PC-9 (cell line): ENCODE measurements around the gene DLGAP3. TPM values are rescaled to one million over a fixed set of nuclear protein-coding genes. Genes with fewer than 3 reads are reported as not detected.
A peak's percentile ranks its signal among the peaks of the same experiment; 100 is the strongest.

ENCODE experiments used
- BruUV-seq: library from RNA; stranded (reverse); fragments of 400-500 nt; replicated peaks from 2 replicates; lab custom pipeline; 2021; lab: Mats Ljungman, UMichigan
- CTCF ChIA-PET: fragments of 300-600 bp; sonication (Branson Sonifier 250); formaldehyde crosslinking; loops from one replicate; lab custom pipeline; 2022; ENCODE audit warnings: antibody characterized with exemption; lab: Charles Lee
- POLR2A ChIA-PET: fragments of 300-600 bp; sonication (Branson Sonifier 250); formaldehyde crosslinking; loops from one replicate; lab custom pipeline; 2022; ENCODE audit warnings: antibody characterized with exemption; ENCODE audit not compliant: unreplicated experiment; lab: Charles Lee
- DNase-seq, 2 experiments: peaks; one replicate each; pipeline versions ENCODE4 v3.0.0 to v3.0.0-alpha.2; 2015 to 2022; ENCODE audit warnings: mixed read lengths in 1 of 2
- H2AFZ ChIP-seq: fragments of 200-600 bp; sonication (generic); 2 replicates; pipeline ENCODE4 v1.8.1; 2017; ENCODE audit warnings: antibody characterized with exemption
- H3F3A ChIP-seq: fragments of 200-600 bp; sonication (generic); 2 replicates; pipeline ENCODE4 v1.8.1; 2017; ENCODE audit warnings: antibody characterized with exemption, mild to moderate bottlenecking, low read depth; ENCODE audit not compliant: insufficient read depth
- H3K27ac ChIP-seq: fragments of 200-600 bp; sonication (generic); 2 replicates; pipeline ENCODE4 v1.6.1; 2016; ENCODE audit warnings: mixed run types
- H3K27me3 ChIP-seq: fragments of 200-600 bp; sonication (generic); 2 replicates; pipeline ENCODE4 v1.6.1; 2016; ENCODE audit warnings: low read depth, mixed run types; ENCODE audit not compliant: insufficient read depth
- H3K36me3 ChIP-seq: fragments of 200-600 bp; sonication (generic); 2 replicates; pipeline ENCODE4 v1.6.1; 2016; ENCODE audit warnings: low read depth, mixed run types
- H3K4me1 ChIP-seq: fragments of 200-600 bp; sonication (generic); replicated peaks from 2 replicates; pipeline ENCODE4 v1.6.1; 2016; ENCODE audit warnings: mixed run types; ENCODE audit not compliant: insufficient read depth
- H3K4me2 ChIP-seq: fragments of 200-600 bp; sonication (generic); 2 replicates; pipeline ENCODE4 v1.6.1; 2017; ENCODE audit warnings: mixed run types
- H3K4me3 ChIP-seq: fragments of 200-600 bp; sonication (generic); 2 replicates; pipeline ENCODE4 v1.6.1; 2016; ENCODE audit warnings: mixed run types
- H3K79me2 ChIP-seq: fragments of 200-600 bp; sonication (generic); 2 replicates; pipeline ENCODE4 v1.6.1; 2017; ENCODE audit warnings: low read depth, mixed run types
- H3K9me2 ChIP-seq: fragments of 200-600 bp; sonication (generic); 2 replicates; pipeline ENCODE4 v1.8.1; 2017; ENCODE audit warnings: mild to moderate bottlenecking; ENCODE audit not compliant: insufficient read depth
- H3K9me3 ChIP-seq: fragments of 200-600 bp; sonication (generic); 2 replicates; pipeline ENCODE4 v1.8.1; 2016; ENCODE audit warnings: low read depth; ENCODE audit not compliant: insufficient read depth
- H4K20me1 ChIP-seq: fragments of 200-600 bp; sonication (generic); 2 replicates; pipeline ENCODE4 v1.8.1; 2017; ENCODE audit not compliant: insufficient read depth
- CTCF ChIP-seq: fragments of 200-600 bp; sonication (generic); conservative IDR thresholded peaks from 2 replicates; pipeline ENCODE4 v1.6.1; 2017; ENCODE audit warnings: mixed run types, antibody characterized with exemption, mild to moderate bottlenecking, moderate library complexity
- EZH2 ChIP-seq: fragments of 200-600 bp; sonication (generic); IDR thresholded peaks from 2 replicates; pipeline ENCODE4 v1.8.0; 2017; ENCODE audit warnings: antibody characterized with exemption, low read depth
- intact Hi-C: fragments of 100-400 bp; cut with micrococcal nuclease; formaldehyde crosslinking; loops from one replicate; pipeline ENCODE4 v1.10.0; 2022; ENCODE audit not compliant: unreplicated experiment
- total RNA-seq: library from RNA; stranded (reverse); gene quantifications from 2 replicates; pipeline ENCODE4 v1.2.3, GENCODE V29; 2021

Gene DLGAP3
- total RNA-seq, 1 experiment from 2014 or later = not detected

- no peak for DNase-seq
- no peaks in the 10 kb centered on the region for H4K20me1 ChIP-seq
- no peaks in the 10 kb centered on the region for H3K9me3 ChIP-seq
- H3K4me3 ChIP-seq = no peak overlapping the region
- no peaks in the 10 kb centered on the region for H3K9me2 ChIP-seq
- TF ChIP-seq EZH2 (no peak), CTCF (no peak)
- no peak overlapping the region for H3K4me2 ChIP-seq
- intact Hi-C loops = no loop called here
- no peaks in the 10 kb centered on the region for H3K36me3 ChIP-seq
- H3F3A ChIP-seq = no peaks in the 10 kb centered on the region
- H3K4me1 ChIP-seq = no peaks in the 10 kb centered on the region
- BruUV-seq = no TSS peak
- no peaks in the 10 kb centered on the region for H3K27me3 ChIP-seq
- CTCF ChIA-PET = no interaction called here
- no peaks in the 10 kb centered on the region for H3K79me2 ChIP-seq
- POLR2A ChIA-PET = no interaction called here
- H2AFZ ChIP-seq = no peak overlapping the region
- no peak overlapping the region for H3K27ac ChIP-seq
Measured at GRCh38 chr1:34828611-34829010, 100.8 kb downstream of the DLGAP3 start.

- no TSS peak for BruUV-seq
- CTCF ChIA-PET = no interaction called here
- POLR2A ChIA-PET = no interaction called here
Measured at GRCh38 chr1:34827341-34827941, 102.0 kb downstream of the DLGAP3 start.

GRCh38 chr1:34825455-34826091, 103.9 kb downstream of the DLGAP3 start:
- H3K4me3 ChIP-seq = no peak overlapping the region
- no peaks in the 10 kb centered on the region for H3K9me3 ChIP-seq
- H3F3A ChIP-seq = no peaks in the 10 kb centered on the region
- intact Hi-C loops = no loop called here
- no peak overlapping the region for H3K27ac ChIP-seq
- ChIA-PET CTCF (interaction anchor here (0.6 kb wide), 1 partner anchor 82 kb away, joined by 3 read pairs; no protein-coding TSS in a partner anchor), POLR2A (interaction anchor here (0.7 kb wide), 1 partner anchor 1026 kb away, joined by 3 read pairs; no protein-coding TSS in a partner anchor)
- no peak for TF ChIP-seq CTCF
- TF ChIP-seq EZH2 = no peak
- no peaks in the 10 kb centered on the region for H3K9me2 ChIP-seq
- H3K27me3 ChIP-seq = no peaks in the 10 kb centered on the region
- H3K4me1 ChIP-seq = no peaks in the 10 kb centered on the region
- no peaks in the 10 kb centered on the region for H3K36me3 ChIP-seq
- BruUV-seq = no TSS peak
- no peak overlapping the region for H2AFZ ChIP-seq
- H4K20me1 ChIP-seq = no peaks in the 10 kb centered on the region
- H3K79me2 ChIP-seq = no peaks in the 10 kb centered on the region
- peak in 1 of 2 experiments; percentile 26 for DNase-seq
- no peak overlapping the region for H3K4me2 ChIP-seq

More at GRCh38 chr1:34827341-34827941, 102.0 kb downstream of the DLGAP3 start:
- Histone ChIP-seq H3K36me3 (no peaks in the 10 kb centered on the region), H3F3A (no peaks in the 10 kb centered on the region), H3K4me3 (no peak overlapping the region), H2AFZ (no peak overlapping the region), H3K27me3 (no peaks in the 10 kb centered on the region), H3K4me2 (no peak overlapping the region), H3K9me3 (no peaks in the 10 kb centered on the region), H3K79me2 (no peaks in the 10 kb centered on the region), H3K9me2 (no peaks in the 10 kb centered on the region), H4K20me1 (no peaks in the 10 kb centered on the region), H3K4me1 (no peaks in the 10 kb centered on the region), H3K27ac (no peak overlapping the region)
- intact Hi-C loops = no loop called here
- no peak for DNase-seq
- TF ChIP-seq CTCF (no peak), EZH2 (no peak)
